RPMI7951 (cell line): ENCODE measurements around the gene PDXK. TPM values are rescaled to one million over a fixed set of nuclear protein-coding genes. Genes with fewer than 3 reads are reported as not detected.
"Not testable (repeated sequence)": the region's sequence is repeated elsewhere in the genome, so short reads cannot be mapped to it uniquely, and the experiment has no call there.

Source experiments
- DNase-seq: peaks from one replicate; pipeline ENCODE4 v3.0.0-alpha.2; 2012; ENCODE audit warnings: low read depth
- total RNA-seq: library from RNA; depleted of rRNA; stranded (reverse); fragments of >200 nt; shearing (Covaris generic); gene quantifications from 2 replicates; pipeline ENCODE4 v1.2.3, GENCODE V29; 2014

PDXK gene
- total RNA-seq, 1 experiment from 2014 or later, result 41.3 TPM

- no peak for DNase-seq
These were observed 20.9 kb upstream of the PDXK start for GRCh38 chr21:43697758-43698643.

DNA sequence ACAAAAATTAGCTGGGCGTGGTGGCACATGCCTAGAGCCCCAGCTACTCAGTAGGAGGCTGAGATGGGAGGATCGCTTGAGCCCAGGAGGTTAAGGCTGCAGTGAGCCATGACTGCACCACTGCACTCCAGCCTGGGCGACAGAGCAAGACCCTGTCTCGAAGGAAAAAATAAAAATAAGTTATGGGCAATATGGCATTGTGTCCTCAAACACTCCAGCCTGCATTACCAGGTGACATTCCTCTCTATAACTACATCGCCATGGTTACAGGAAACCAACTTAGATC lies 19.5 kb upstream of the PDXK start:
- DNase-seq, result not testable (repeated sequence)

GRCh38 chr21:43699933-43700599 lies 18.9 kb upstream of the PDXK start:
- no peak for DNase-seq

DNA sequence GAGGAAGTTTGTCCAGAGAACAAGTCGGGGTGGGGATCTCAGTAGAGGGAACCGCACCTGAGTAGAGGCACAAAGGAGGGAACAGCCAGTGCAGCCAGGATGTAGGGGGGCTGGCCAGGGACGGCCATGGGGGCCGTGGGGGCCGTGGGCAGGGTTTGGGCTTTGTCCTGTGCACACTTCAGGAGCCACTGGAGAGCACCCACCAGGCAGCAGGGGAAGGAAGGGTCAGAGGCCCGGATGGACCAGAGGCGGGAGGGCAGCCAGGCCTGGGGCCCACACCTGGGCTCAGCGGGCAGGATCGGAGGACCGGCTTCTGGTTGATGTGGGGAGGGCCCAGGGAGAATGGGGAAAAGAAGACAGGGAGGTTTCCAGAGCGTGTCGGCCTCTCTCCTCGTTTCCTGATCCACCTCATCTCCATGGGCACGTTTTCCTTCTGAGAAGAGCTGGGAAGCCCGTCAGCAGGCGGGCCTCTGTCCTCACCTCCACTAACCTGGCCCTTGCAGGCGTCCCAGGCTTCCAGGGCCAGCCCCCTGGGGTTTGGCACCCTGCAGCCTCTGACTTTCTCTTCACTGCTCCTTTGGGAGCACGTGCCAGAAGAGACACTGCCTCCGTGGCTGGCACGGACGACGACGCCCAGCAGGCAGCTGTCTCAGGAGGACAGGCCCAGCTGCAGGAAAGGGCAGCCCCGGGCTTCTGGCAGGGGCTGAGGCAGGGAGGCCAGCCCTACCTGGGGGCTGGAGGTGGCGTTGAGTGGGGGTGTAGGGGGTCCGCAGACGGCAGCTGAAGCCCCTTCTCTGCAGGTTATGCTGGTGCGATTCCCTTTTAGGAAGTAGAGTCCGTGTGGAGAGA lies 16.8 kb upstream of the PDXK start:
- DNase-seq, result no peak

- DNase-seq, result no peak
These were observed 16.2 kb upstream of the PDXK start for GRCh38 chr21:43702785-43703034.

DNA sequence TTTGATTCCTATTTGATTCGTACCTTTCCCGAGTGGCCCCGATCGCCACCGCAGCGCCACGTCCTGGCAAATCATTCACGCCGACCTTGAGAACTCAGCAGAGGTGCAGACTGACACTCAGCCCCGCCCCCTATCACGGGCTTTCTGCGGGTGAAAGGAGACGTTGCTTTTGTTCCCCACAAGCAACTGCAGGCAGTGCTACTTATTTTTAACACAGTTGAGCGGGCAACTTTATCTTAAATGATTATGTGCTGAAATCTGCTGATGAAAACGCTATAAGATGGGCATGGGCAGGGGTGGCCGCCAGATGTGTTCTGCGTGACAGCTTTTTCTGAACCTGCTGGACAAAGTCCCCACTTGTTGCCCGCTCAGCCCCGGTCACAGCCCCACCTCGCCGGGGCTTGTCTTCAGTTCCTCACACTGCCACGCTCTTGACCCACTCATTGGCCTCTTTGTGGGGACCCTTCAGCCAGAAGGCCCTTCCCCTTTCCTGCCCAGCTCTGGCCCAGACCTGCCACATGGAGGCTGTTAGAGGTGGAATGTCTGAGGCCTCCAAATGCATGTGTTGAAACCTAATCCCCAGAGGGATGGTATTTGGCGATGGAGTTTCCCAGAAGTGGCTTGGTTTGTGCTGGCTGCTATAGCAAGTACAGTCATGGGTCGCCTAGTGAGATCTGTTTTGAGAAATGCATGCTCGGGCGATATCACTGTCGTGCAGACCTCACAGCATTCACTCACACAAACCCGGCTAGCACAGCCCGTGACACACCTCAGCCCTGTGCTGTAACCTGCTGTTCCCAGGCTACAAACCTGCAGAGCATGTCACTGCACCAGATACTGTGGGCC lies 15.7 kb upstream of the PDXK start:
- peak; percentile 9 for DNase-seq

DNA sequence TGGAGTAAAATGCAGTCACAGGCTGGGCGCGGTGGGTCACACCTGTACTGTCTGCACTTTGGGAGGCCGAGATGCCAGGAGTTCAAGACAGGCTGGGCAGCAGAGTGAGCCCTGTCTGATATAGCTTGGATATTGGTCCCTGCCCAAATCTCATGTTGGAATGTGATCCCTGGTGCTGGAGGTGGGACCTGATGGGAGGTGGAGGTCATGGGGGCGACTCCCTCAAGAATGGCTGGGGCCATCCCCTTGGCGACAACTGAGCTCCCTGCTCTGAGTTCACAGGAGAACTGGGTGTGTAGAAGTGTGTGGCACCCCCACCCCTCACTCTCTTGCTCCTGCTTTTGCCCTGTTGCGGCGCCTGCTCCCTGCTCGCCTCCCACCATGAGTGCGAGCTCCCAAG lies 11.5 kb upstream of the PDXK start:
- DNase-seq, result no peak

- no peak for DNase-seq
These were observed 10.1 kb upstream of the PDXK start for GRCh38 chr21:43708745-43709381.

DNA sequence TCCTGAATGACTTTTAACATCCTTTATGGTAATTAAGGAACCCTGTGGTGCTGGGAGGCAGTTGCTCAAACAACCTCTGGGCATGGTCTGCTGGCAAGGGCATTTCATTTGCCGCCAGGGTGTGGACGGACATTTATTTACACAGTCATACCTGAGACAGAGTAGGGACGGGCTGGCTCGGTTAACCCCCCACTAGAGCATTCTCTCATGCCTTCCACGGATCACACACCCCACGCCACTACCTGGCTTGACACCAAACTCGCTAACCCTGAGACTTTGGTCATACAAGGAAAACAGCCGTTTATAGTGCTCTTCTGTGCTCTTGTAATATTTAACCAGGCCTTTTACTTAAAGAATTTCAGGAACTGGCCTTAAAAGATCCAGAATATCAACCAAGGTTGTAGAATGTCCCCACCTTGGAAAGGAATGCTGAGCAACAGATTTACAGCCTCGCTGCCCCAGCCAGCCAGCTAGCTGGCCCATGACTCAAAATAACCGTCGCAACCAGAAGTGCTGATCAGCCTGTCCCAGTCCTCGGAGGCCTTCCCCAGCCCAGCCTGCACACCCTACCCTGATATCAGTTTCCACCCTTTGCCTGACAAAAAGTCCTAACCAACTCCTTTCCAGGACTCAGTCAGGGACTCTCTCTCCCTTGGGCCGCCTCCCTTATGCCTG lies 6.5 kb upstream of the PDXK start:
- peak; percentile 9 for DNase-seq

DNA sequence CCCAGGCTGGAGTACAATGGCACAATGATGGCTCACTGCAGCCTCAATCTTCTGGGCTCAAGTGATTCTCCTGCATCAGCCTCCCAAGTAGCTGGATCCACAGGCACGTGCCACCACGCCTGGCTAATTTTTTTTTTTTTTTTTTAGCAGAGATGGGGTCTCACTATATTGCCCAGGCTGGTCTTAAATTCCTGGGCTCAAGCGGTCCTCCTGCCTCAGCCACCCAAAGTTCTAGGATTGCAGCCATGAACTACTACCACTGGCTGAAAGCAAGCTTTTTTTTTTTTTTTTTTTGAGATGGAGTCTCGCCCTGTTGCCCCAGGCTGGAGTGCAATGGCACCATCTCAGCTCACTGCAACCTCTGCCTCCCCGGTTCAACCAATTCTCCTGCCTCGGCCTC lies 5.8 kb upstream of the PDXK start:
- not testable (repeated sequence) for DNase-seq

DNA sequence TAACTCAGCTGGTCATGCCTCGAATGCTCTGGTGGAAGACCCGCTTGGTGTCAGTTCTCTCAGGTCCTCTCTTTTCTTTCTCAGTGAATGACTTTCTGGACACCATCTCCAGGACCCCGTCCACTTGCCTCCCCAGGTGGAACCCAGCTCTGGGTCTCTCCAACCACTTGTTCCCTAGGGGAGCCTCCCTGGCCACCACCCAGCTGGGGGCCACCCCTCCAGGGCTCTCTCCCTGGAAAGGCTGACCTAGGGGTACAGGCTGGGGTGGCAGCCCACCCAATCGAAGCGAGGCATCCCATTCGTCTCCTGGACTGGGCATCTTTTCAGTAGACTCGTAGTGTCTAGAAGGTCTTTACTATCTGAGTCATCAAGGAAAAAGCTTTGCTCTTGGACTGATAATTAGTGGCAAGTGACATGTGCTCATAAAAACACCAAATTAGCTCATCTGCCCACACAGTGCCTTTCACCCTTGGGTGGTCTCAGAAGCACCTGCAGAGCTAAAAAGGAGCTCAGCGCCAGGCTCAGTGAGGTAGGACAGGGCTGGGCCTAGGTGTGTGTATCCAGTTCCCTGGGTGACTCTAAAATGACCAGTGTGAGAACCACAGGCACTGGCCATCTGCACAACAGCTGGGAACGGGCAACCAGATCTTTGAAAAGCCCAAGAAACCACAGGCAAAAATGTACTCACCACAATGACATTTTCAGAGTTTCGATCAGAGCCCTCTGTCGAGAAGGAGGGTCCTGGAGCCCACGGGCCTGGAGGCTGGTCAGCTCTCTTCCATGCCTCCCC lies 2.4 kb upstream of the PDXK start:
- peak; percentile 82 for DNase-seq

DNA sequence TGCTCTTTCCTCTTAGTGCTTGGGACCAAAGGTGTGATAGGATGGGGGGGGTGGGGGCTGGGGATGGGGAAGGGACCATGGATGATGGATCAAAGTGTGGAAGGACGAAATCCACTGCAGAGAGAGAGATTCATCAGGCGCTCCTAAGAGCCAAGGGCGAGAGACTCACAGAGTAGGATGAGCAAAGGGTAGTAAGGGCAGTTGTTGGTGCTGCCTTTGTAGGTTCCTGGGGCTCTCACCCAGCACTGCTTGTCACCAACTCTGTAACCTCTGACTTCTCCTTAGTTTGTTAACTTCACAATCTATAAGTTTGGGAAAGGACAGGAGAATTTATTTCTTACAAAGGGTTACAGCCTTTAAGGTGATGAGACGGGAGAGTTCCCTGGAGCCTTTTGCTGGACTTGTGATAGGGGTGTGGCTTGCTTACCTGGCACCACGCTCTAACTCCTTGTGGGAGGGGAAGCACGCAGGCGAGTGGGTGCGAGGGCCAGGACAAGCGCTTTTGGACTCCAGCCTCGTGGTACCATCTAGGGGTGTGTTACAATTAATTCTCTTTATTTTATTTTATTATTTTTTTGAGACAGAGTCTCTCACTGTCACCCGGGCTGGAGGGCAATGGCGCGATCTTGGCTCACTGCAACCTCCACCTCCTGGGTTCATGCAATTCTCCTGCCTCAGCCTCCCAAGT lies 1.6 kb upstream of the PDXK start:
- DNase-seq, result no peak

DNA sequence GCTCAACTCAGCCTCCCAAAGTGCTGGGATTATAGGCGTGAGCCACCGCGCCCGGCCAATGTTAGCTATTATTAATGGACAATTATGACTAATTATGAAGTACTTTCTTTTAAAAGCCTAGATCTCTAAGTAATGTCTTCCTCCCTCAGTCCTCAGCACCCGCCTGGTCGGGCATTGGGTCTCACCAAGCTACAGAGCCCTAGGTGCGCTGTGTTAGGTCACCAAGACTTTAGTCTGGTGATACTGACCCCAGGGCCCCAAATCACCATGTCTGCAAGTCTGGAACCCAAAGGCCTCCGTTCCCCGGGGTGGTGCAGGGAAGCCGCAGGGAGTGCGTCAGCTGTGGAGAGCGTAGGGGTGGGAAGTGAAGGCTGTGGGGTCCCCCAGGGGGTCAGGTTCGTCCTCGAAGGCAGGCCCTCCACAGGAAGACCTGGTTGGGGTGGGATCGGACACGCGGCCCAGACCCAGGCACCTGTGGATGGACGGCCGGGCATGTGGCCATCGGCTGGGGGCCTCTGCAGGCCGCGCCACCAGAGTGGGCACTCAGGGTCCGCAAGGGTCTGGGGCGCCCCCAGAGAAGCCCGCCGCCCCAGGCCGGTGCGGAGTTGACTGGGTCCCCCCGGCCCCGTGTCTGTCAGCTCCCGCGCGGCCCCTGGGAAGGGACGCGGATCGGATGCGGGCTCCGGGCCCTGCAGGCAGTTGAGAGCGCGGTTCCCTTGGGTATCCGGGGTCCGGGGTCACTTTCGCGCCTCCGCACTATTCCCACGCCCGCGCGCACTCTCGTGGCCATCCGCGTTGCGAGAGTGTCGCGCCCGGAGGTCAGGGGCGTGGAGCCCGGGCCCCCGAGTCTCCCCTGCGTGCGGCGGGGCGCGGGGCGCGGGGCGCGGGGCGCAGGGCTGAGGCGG lies 710 bp upstream of the PDXK start:
- DNase-seq, result no peak

GRCh38 chr21:43719748-43720538 lies 1.0 kb downstream of the PDXK start:
- DNase-seq, result no peak

DNA sequence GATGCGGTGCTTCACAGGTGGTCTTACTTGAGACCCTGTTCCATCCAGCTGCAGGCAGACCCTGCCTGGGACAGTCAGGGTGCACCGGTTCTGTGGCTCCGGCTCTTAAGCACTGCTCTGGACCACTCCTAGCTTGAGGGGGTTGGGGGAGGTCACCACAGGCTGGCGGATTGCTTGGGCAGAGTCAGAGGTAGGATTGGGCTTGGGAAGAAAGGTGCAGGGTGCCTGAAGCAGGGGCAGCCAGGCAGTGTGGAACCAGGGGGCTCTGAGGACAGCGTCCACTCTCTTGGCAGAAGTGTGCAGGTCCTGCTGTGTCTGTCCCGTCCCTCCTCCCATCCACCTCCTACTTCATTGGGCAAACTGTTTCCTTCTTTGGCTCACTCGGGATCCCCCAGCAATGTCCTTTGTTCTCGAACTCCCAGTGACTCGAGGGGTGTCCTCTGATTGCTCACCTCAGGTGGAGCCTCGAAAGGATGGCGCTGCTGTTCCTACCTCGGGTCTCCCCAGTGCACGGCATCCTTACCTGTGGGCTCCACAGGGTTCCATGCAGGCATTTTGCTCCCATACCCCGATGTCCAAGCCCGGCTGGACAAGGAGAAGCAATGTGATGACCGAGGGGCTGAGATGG lies 1.7 kb downstream of the PDXK start:
- no peak for DNase-seq

DNA sequence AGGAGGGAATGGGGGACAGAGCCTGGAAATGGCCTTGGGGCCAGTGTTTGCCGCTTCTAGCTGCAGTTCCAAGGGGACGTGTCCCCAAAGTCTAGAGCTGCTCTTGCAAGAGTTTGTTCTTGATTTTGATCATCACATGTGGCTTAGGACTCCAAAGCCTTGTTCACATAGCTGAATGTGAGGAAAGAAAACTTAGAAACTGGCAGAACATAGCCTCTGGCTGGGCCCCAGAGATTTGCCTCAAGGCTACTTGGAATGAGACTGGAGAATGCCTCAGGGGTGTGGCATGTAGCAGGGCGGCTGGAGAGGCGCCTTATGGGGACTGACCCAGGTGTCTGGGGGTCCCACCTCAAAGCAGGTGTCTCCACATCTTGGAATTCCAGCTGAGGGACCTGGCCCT lies 2.3 kb downstream of the PDXK start:
- no peak for DNase-seq

GRCh38 chr21:43721939-43722338 lies 3.0 kb downstream of the PDXK start:
- DNase-seq, result no peak
